ENCODE results near the gene PITPNB. TPM values are rescaled to one million over a fixed set of nuclear protein-coding genes. Genes with fewer than 3 reads are reported as not detected.

PITPNB gene
- total RNA-seq, 2 donors from 2014 or later, result 59.6 to 68.2 TPM

DNA sequence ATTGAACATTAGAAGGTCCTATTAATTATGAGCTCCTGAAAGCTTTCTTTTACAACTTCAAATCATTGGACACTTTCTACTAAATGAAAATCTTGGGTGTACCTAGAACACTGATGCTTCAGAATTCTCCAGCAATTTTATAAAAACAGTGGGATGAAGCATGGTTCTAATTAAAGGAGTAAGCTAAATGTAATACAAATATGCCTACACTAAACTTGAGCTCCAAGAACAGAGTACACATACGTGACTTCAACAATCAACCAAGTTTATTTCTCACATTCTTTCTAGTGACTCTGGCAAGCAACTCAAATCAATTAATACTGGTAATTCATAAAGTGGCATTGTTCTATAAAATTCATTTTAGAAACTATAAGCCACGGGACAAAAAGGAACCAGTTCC, 55.5 kb downstream of the PITPNB start:
- no peak for DNase-seq
- Histone ChIP-seq H3K27me3 (ENCODE audit: control insufficient read depth, insufficient read depth, low read length, poor library complexity, severe bottlenecking) (no peaks in the 10 kb centered on the region), H3K9me3 (ENCODE audit: control insufficient read depth, low read length) (no peaks in the 10 kb centered on the region), H3K4me1 (ENCODE audit: control insufficient read depth, insufficient read depth, low read length) (peaks cover 21% of the 10 kb centered on the region), H3K9ac (ENCODE audit: extremely low read depth, low read length, poor library complexity, severe bottlenecking) (no peak overlapping the region), H3K36me3 (ENCODE audit: control insufficient read depth, insufficient read depth, low read length) (peaks cover 54% of the 10 kb centered on the region), H3K4me3 (ENCODE audit: low read length) (no peak overlapping the region), H3K27ac (ENCODE audit: low read depth, low read length) (no peak overlapping the region)
- Mint-ChIP-seq H3K36me3 (ENCODE audit: low read depth) (peaks cover 27% of the 10 kb centered on the region), H3K4me3 (no peak overlapping the region), H3K4me1 (peaks cover 45% of the 10 kb centered on the region), H3K9me3 (no peaks in the 10 kb centered on the region), H3K27ac (no peak overlapping the region), H3K27me3 (ENCODE audit: insufficient read depth) (no peaks in the 10 kb centered on the region)
- WGBS, 2 experiments (ENCODE audit: insufficient coverage in 1 of 2, insufficient read length in 1 of 2), result 87 to 92% methylated on average over 2 of the region's 2 CpGs
- no peak for TF ChIP-seq CTCF (conservative IDR thresholded peaks at IDR 0.05)

DNA sequence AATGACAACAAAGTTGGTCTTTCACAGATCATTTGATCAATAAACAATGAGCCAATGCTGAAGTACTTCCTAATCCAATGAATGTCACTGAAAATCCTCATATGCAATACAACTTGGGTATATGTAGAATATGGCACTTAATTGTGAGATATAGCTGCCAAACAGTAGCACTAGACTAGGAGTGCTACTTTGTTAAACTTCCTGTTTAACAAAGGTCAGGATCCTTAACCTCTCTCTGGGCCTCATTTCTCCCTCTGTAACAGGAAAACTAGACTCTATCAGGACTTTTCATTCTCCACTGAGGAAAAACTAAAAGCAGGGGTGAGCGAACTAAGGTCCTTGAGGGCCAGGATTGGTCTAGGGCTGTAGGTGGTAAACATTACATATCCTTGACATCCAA, 56.1 kb downstream of the PITPNB start:
- Mint-ChIP-seq H3K4me3 (no peak overlapping the region), H3K36me3 (ENCODE audit: low read depth) (peaks cover 32% of the 10 kb centered on the region), H3K9me3 (no peaks in the 10 kb centered on the region), H3K4me1 (peaks cover 40% of the 10 kb centered on the region), H3K27ac (no peak overlapping the region), H3K27me3 (ENCODE audit: insufficient read depth) (no peaks in the 10 kb centered on the region)
- no peak for TF ChIP-seq CTCF (conservative IDR thresholded peaks at IDR 0.05)
- no peak for DNase-seq
- Histone ChIP-seq H3K9me3 (ENCODE audit: control insufficient read depth, low read length) (no peaks in the 10 kb centered on the region), H3K4me3 (ENCODE audit: low read length) (no peak overlapping the region), H3K27me3 (ENCODE audit: control insufficient read depth, insufficient read depth, low read length, poor library complexity, severe bottlenecking) (no peaks in the 10 kb centered on the region), H3K36me3 (ENCODE audit: control insufficient read depth, insufficient read depth, low read length) (peaks cover 60% of the 10 kb centered on the region), H3K9ac (ENCODE audit: extremely low read depth, low read length, poor library complexity, severe bottlenecking) (no peak overlapping the region), H3K27ac (ENCODE audit: low read depth, low read length) (no peak overlapping the region), H3K4me1 (ENCODE audit: control insufficient read depth, insufficient read depth, low read length) (peaks cover 17% of the 10 kb centered on the region)
- 100% methylated on average over 1 of the region's 1 CpG; no CpG with 5 or more reads in 1 of the 2 experiments for WGBS, 2 experiments (ENCODE audit: insufficient coverage in 1 of 2, insufficient read length in 1 of 2)

DNA sequence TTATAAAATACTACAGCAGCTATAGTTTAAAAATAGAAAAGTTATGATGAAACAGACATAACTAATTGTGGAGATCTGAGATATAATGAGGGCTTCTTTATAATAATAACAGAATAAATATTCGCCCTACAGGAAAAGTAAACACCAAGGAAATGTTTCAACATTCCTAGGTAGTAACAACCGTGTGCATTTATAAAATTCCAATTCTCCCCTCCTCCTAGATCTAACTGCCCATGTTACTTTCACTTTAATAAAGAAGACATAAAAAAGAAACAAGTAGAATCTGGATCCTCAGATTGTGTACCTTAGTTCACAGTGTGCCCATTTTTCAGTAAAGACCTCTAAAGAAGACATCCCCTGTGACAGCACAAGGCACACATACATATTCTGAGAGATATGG, 59.7 kb downstream of the PITPNB start:
- no peak for TF ChIP-seq CTCF (conservative IDR thresholded peaks at IDR 0.05)
- H3K4me1 Mint-ChIP-seq, result peaks cover 33% of the 10 kb centered on the region
- H3K36me3 ChIP-seq (ENCODE audit: control insufficient read depth, insufficient read depth, low read length), result peaks cover 86% of the 10 kb centered on the region
- peaks cover 9% of the 10 kb centered on the region for H3K4me1 ChIP-seq (ENCODE audit: control insufficient read depth, insufficient read depth, low read length)
- no peak for DNase-seq
- H3K4me3 ChIP-seq (ENCODE audit: low read length), result no peak overlapping the region
- H3K27ac ChIP-seq (ENCODE audit: low read depth, low read length), result no peak overlapping the region
- H3K4me3 Mint-ChIP-seq, result no peak overlapping the region
- WGBS, 2 experiments (ENCODE audit: insufficient coverage in 1 of 2, insufficient read length in 1 of 2), result 97 to 100% methylated on average over 1 to 2 of the region's 2 CpGs
- no peaks in the 10 kb centered on the region for H3K9me3 Mint-ChIP-seq
- no peaks in the 10 kb centered on the region for H3K27me3 Mint-ChIP-seq (ENCODE audit: insufficient read depth)
- no peaks in the 10 kb centered on the region for H3K9me3 ChIP-seq (ENCODE audit: control insufficient read depth, low read length)
- H3K36me3 Mint-ChIP-seq (ENCODE audit: low read depth), result peaks cover 49% of the 10 kb centered on the region
- H3K27me3 ChIP-seq (ENCODE audit: control insufficient read depth, insufficient read depth, low read length, poor library complexity, severe bottlenecking), result no peaks in the 10 kb centered on the region
- no peak overlapping the region for H3K9ac ChIP-seq (ENCODE audit: extremely low read depth, low read length, poor library complexity, severe bottlenecking)
- H3K27ac Mint-ChIP-seq, result no peak overlapping the region
